H1 (cell line): ENCODE data around the gene TCF7. TPM values are rescaled to one million over a fixed set of nuclear protein-coding genes. Genes with fewer than 3 reads are reported as not detected.

ENCODE experiments used
- JUN ChIP-seq: IDR thresholded peaks from 2 replicates; pipeline ENCODE4 v1.6.1; 2011; ENCODE audit warnings: low read depth, mild to moderate bottlenecking, improper control_type of control experiment, low read length
- KDM4A ChIP-seq: IDR thresholded peaks from one replicate; pipeline ENCODE4 v1.7.1; 2012; ENCODE audit warnings: low read depth, mild to moderate bottlenecking, moderate library complexity, low read length, inconsistent platforms; ENCODE audit not compliant: severe bottlenecking
- SAP30 ChIP-seq: fragments of 300-600 bp; sonication (generic); IDR thresholded peaks from 2 replicates; pipeline ENCODE4 v1.7.1; 2012; ENCODE audit warnings: low read length, moderate library complexity, mild to moderate bottlenecking, inconsistent platforms; ENCODE audit not compliant: insufficient read depth, insufficient replicate concordance
- SUZ12 ChIP-seq: fragments of 200-600 bp; sonication (generic); IDR thresholded peaks from 2 replicates; pipeline ENCODE4 v1.6.1; 2012; ENCODE audit warnings: mild to moderate bottlenecking, inconsistent platforms, low read length, moderate library complexity, mixed read lengths
- TCF12 ChIP-seq: IDR thresholded peaks from 2 replicates; pipeline ENCODE4 v1.6.1; 2011; ENCODE audit warnings: low read depth, mild to moderate bottlenecking, low read length
- polyA plus RNA-seq, 7 experiments: library from polyadenylated mRNA; depleted of rRNA in 3 of 7; stranded (reverse) in 5 of 7; unstranded in 2 of 7; fragments of >200 nt in 5 of 7; fragments of 200-250 nt in 2 of 7; gene quantifications; 1 replicate in 5 of 7; 2 replicates in 1 of 7; 4 replicates in 1 of 7; pipeline versions ENCODE4 v1.2.1 to v1.2.3, GENCODE V29; 2011 to 2013; ENCODE audit warnings: missing spikeins in 2 of 7, mixed read lengths in 2 of 7
- total RNA-seq: library from RNA; stranded (reverse); fragmentation: NEBNext Ultra II Directional; extraction: Animal tissue kit (Norgen Biotek cat#: 25700); gene quantifications from 2 replicates; pipeline ENCODE4 v1.2.1, GENCODE V29; 2021
- TF ChIP-seq, protein P1 (sequence below): IDR thresholded peaks from 2 replicates; pipeline ENCODE4 v1.6.1; 2011; ENCODE audit warnings: low read length, improper control_type of control experiment

The TCF7 gene
- total and polyA plus RNA-seq, 2 of the 8 experiments (the other 6 are each of a cell fraction or from before 2014, with no cell fraction given), result 4.7 to 8.5 TPM

DNA sequence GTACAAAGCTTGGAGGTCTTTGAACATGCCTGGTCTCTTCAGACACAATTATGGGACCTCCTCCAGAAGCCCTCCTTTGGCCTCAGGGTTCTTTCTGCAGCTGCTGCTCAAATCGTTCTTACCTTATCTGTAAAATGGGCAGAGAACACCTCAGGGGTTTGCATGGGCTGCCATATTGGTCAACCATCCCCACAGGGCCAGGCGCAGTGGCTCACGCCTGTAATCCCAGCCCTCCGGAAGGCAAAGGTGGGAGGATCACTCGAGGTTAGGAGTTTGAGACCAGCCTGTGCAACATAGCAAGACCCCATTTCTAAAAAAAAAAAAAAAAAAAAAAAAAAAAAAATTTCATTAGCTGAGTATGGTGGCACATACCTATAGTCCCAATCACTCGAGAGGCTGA lies 29.1 kb upstream of the TCF7 start (continued):
- TF ChIP-seq JUN (no peak), TCF12 (no peak), KDM4A (no peak), SUZ12 (no peak), SAP30 (no peak)
- TF ChIP-seq, protein P1, sequence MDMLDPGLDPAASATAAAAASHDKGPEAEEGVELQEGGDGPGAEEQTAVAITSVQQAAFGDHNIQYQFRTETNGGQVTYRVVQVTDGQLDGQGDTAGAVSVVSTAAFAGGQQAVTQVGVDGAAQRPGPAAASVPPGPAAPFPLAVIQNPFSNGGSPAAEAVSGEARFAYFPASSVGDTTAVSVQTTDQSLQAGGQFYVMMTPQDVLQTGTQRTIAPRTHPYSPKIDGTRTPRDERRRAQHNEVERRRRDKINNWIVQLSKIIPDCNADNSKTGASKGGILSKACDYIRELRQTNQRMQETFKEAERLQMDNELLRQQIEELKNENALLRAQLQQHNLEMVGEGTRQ, result no peak
